GM18873 (cell line): ENCODE measurements around the gene TFF3.

Experiments used
- ATAC-seq: cut with Tn5 transposase; IDR thresholded peaks from one replicate; pipeline ENCODE4 v1.9.1; 2021; ENCODE audit warnings: mild to moderate bottlenecking, moderate library complexity, moderate number of reproducible peaks; ENCODE audit not compliant: unreplicated experiment, low FRiP score

Gene TFF3

GRCh38 chr21:42315296-42315891, at the start of gene TFF3:
Gene TFF3 (minus strand): TSS chr21:42315409. CDS start chr21:42315374, 35 bp downstream.
- no peak for ATAC-seq

- no peak for ATAC-seq
These were observed 49.2 kb upstream of the TFF3 start for GRCh38 chr21:42364304-42364865.

GRCh38 chr21:42363312-42363711, 48.1 kb upstream of the TFF3 start:
- no peak for ATAC-seq

- no peak for ATAC-seq
These were observed 47.5 kb upstream of the TFF3 start for GRCh38 chr21:42362700-42363099.

GRCh38 chr21:42362198-42362597, 47.0 kb upstream of the TFF3 start:
- ATAC-seq, result no peak

- no peak for ATAC-seq
These were observed 46.1 kb upstream of the TFF3 start for GRCh38 chr21:42361286-42361685.

GRCh38 chr21:42360317-42360716, 45.1 kb upstream of the TFF3 start:
- ATAC-seq, result no peak

GRCh38 chr21:42358937-42359336, 43.7 kb upstream of the TFF3 start:
- ATAC-seq, result no peak

- ATAC-seq, result no peak
These were observed 43.1 kb upstream of the TFF3 start for GRCh38 chr21:42358261-42358660.

GRCh38 chr21:42357307-42357706, 42.1 kb upstream of the TFF3 start:
- no peak for ATAC-seq

- no peak for ATAC-seq
These were observed 41.4 kb upstream of the TFF3 start for GRCh38 chr21:42356650-42357049.

- no peak for ATAC-seq
These were observed 40.8 kb upstream of the TFF3 start for GRCh38 chr21:42356046-42356445.

GRCh38 chr21:42353623-42354022, 38.4 kb upstream of the TFF3 start:
- ATAC-seq, result no peak

GRCh38 chr21:42352441-42353095, 37.4 kb upstream of the TFF3 start:
- ATAC-seq, result no peak

- no peak for ATAC-seq
These were observed 36.6 kb upstream of the TFF3 start for GRCh38 chr21:42351626-42352440.

- no peak for ATAC-seq
These were observed 35.8 kb upstream of the TFF3 start, which contains the start of gene TFF2 for GRCh38 chr21:42350927-42351426. Gene TFF2 (minus strand): TSS chr21:42350994. CDS start chr21:42350957, 37 bp downstream.

- no peak for ATAC-seq
These were observed 35.2 kb upstream of the TFF3 start for GRCh38 chr21:42350318-42350910.

- no peak for ATAC-seq
These were observed 34.5 kb upstream of the TFF3 start for GRCh38 chr21:42349420-42350317.

- no peak for ATAC-seq
These were observed 33.6 kb upstream of the TFF3 start for GRCh38 chr21:42348762-42349161.
